OCI-LY1 (cell line): ENCODE results near the gene CDPF1.

Source experiments
- H2AFZ ChIP-seq: fragments of 200-600 bp; sonication (generic), shearing (Covaris generic); 2 replicates; pipeline ENCODE4 v1.6.0; 2014; ENCODE audit warnings: antibody characterized with exemption, mild to moderate bottlenecking, low read length
- H3F3A ChIP-seq: fragments of 200-600 bp; sonication (generic), shearing (Covaris generic); 2 replicates; pipeline ENCODE4 v1.6.0; 2014; ENCODE audit warnings: mild to moderate bottlenecking, antibody characterized with exemption, low read length, moderate library complexity; ENCODE audit not compliant: insufficient read depth
- H3K27ac ChIP-seq: fragments of 200-600 bp; sonication (generic); 2 replicates; pipeline ENCODE4 v1.5.1; 2014; ENCODE audit warnings: low read length, mixed run types, mild to moderate bottlenecking, low read depth; ENCODE audit not compliant: poor library complexity, severe bottlenecking
- H3K27me3 ChIP-seq: fragments of 200-600 bp; sonication (generic); 2 replicates; pipeline ENCODE4 v1.6.0; 2014; ENCODE audit warnings: antibody characterized with exemption, mild to moderate bottlenecking, low read length, moderate library complexity; ENCODE audit not compliant: insufficient read depth
- H3K36me3 ChIP-seq: fragments of 200-600 bp; sonication (generic); 2 replicates; pipeline ENCODE4 v1.6.1; 2014; ENCODE audit warnings: mild to moderate bottlenecking, antibody characterized with exemption, low read length, moderate library complexity, mixed read lengths; ENCODE audit not compliant: insufficient read depth
- H3K4me1 ChIP-seq: fragments of 200-600 bp; sonication (generic); 2 replicates; pipeline ENCODE4 v1.5.1; 2014; ENCODE audit warnings: mild to moderate bottlenecking, low read length, moderate library complexity; ENCODE audit not compliant: insufficient read depth, severe bottlenecking
- H3K4me2 ChIP-seq: fragments of 200-600 bp; sonication (generic), shearing (Covaris generic); 2 replicates; pipeline ENCODE4 v1.6.1; 2014; ENCODE audit warnings: low read length
- H3K4me3 ChIP-seq: fragments of 200-600 bp; sonication (generic); 2 replicates; pipeline ENCODE4 v1.5.1; 2014; ENCODE audit warnings: low read length, low read depth, mild to moderate bottlenecking, mixed read lengths; ENCODE audit not compliant: poor library complexity, severe bottlenecking
- H3K79me2 ChIP-seq: fragments of 200-600 bp; shearing (Covaris generic); 2 replicates; pipeline ENCODE4 v1.6.1; 2016; ENCODE audit warnings: mixed run types, low read length, mixed read lengths; ENCODE audit not compliant: insufficient read depth
- H3K9ac ChIP-seq: fragments of 200-600 bp; sonication (generic), shearing (Covaris generic); 2 replicates; pipeline ENCODE4 v1.6.1; 2014; ENCODE audit warnings: mild to moderate bottlenecking, low read length, mixed read lengths
- H3K9me2 ChIP-seq: fragments of 200-600 bp; sonication (generic), shearing (Covaris generic); 2 replicates; pipeline ENCODE4 v1.6.1; 2014; ENCODE audit warnings: low read depth, mild to moderate bottlenecking, low read length, mixed read lengths
- H3K9me3 ChIP-seq: fragments of 200-600 bp; shearing (Covaris generic); 2 replicates; pipeline ENCODE4 v1.6.1; 2014; ENCODE audit warnings: low read length, mixed read lengths
- H4K20me1 ChIP-seq: fragments of 200-600 bp; sonication (generic), shearing (Covaris generic); 2 replicates; pipeline ENCODE4 v1.6.0; 2016; ENCODE audit warnings: mild to moderate bottlenecking, low read length; ENCODE audit not compliant: insufficient read depth
- CTCF ChIP-seq: fragments of 200-600 bp; sonication (generic), shearing (Covaris generic); IDR thresholded peaks from 2 replicates; pipeline ENCODE4 v1.5.1; 2017; ENCODE audit warnings: mild to moderate bottlenecking, antibody characterized with exemption, low read length, moderate library complexity, mixed read lengths
- EZH2 ChIP-seq: fragments of 200-600 bp; sonication (generic), shearing (Covaris generic); IDR thresholded peaks from 2 replicates; pipeline ENCODE4 v1.8.0; 2017; ENCODE audit warnings: borderline replicate concordance, mixed run types, mild to moderate bottlenecking, antibody characterized with exemption, low read length, moderate library complexity, mixed read lengths

CDPF1 gene

GRCh38 chr22:46240073-46240472 lies 10.0 kb downstream of the CDPF1 start:
- H2AFZ ChIP-seq: no peak overlapping the region
- no peaks in the 10 kb centered on the region for H3K79me2 ChIP-seq
- H3K27ac ChIP-seq: peak overlapping the region; percentile 48
- no peak overlapping the region for H3K4me3 ChIP-seq
- H3K9me3 ChIP-seq: 0 out of 2 replicates have a peak, but pooled peaks cover 4% of the 10 kb centered on the region
- peaks cover 26% of the 10 kb centered on the region for H3K36me3 ChIP-seq
- peaks cover 12% of the 10 kb centered on the region for H3K4me1 ChIP-seq
- peak overlapping the region; percentile 20; the same call in 1 of the 2 replicates for H3K4me2 ChIP-seq
- no peaks in the 10 kb centered on the region for H3K27me3 ChIP-seq
- H3K9ac ChIP-seq: no peak overlapping the region
- H3F3A ChIP-seq: no peaks in the 10 kb centered on the region
- no peaks in the 10 kb centered on the region for H4K20me1 ChIP-seq
- TF ChIP-seq CTCF (no peak), EZH2 (no peak)
- H3K9me2 ChIP-seq: no peaks in the 10 kb centered on the region

- no peaks in the 10 kb centered on the region for H4K20me1 ChIP-seq
- no peak overlapping the region for H3K4me3 ChIP-seq
- H3K79me2 ChIP-seq: no peaks in the 10 kb centered on the region
- no peaks in the 10 kb centered on the region for H3K9me2 ChIP-seq
- H3K27me3 ChIP-seq: no peaks in the 10 kb centered on the region
- H3K36me3 ChIP-seq: peaks cover 26% of the 10 kb centered on the region
- TF ChIP-seq CTCF (no peak), EZH2 (no peak)
- 0 out of 2 replicates have a peak, but pooled peaks cover 4% of the 10 kb centered on the region for H3K9me3 ChIP-seq
- peak overlapping the region; percentile 20; the same call in 1 of the 2 replicates for H3K4me2 ChIP-seq
- H3K4me1 ChIP-seq: peaks cover 12% of the 10 kb centered on the region
- H3K9ac ChIP-seq: no peak overlapping the region
- peak overlapping the region; percentile 48 for H3K27ac ChIP-seq
- H2AFZ ChIP-seq: no peak overlapping the region
- H3F3A ChIP-seq: no peaks in the 10 kb centered on the region
Observed at GRCh38 chr22:46239261-46240048, 10.6 kb downstream of the CDPF1 start.

- Histone ChIP-seq H3F3A (no peaks in the 10 kb centered on the region), H3K36me3 (peaks cover 20% of the 10 kb centered on the region), H4K20me1 (no peaks in the 10 kb centered on the region), H3K79me2 (no peaks in the 10 kb centered on the region), H3K9me3 (0 out of 2 replicates have a peak, but pooled peaks cover 4% of the 10 kb centered on the region), H3K27ac (no peak overlapping the region), H2AFZ (no peak overlapping the region), H3K9me2 (no peaks in the 10 kb centered on the region), H3K4me1 (peaks cover 12% of the 10 kb centered on the region), H3K9ac (no peak overlapping the region), H3K4me2 (no peak overlapping the region), H3K27me3 (no peaks in the 10 kb centered on the region), H3K4me3 (no peak overlapping the region)
- TF ChIP-seq EZH2 (no peak), CTCF (no peak)
Observed at GRCh38 chr22:46238541-46238940, 11.6 kb downstream of the CDPF1 start.
